OCI-LY1 (cell line): Measurements from ENCODE around the gene YY1AP1.
"Not testable (repeated sequence)": the region's sequence is repeated elsewhere in the genome, so short reads cannot be mapped to it uniquely, and the experiment has no call there.

Experiments used
- H2AFZ ChIP-seq: fragments of 200-600 bp; sonication (generic), shearing (Covaris generic); 2 replicates; pipeline ENCODE4 v1.6.0; 2014; ENCODE audit warnings: antibody characterized with exemption, mild to moderate bottlenecking, low read length
- H3F3A ChIP-seq: fragments of 200-600 bp; sonication (generic), shearing (Covaris generic); 2 replicates; pipeline ENCODE4 v1.6.0; 2014; ENCODE audit warnings: mild to moderate bottlenecking, antibody characterized with exemption, low read length, moderate library complexity; ENCODE audit not compliant: insufficient read depth
- H3K27ac ChIP-seq: fragments of 200-600 bp; sonication (generic); 2 replicates; pipeline ENCODE4 v1.5.1; 2014; ENCODE audit warnings: low read length, mixed run types, mild to moderate bottlenecking, low read depth; ENCODE audit not compliant: poor library complexity, severe bottlenecking
- H3K27me3 ChIP-seq: fragments of 200-600 bp; sonication (generic); 2 replicates; pipeline ENCODE4 v1.6.0; 2014; ENCODE audit warnings: antibody characterized with exemption, mild to moderate bottlenecking, low read length, moderate library complexity; ENCODE audit not compliant: insufficient read depth
- H3K36me3 ChIP-seq: fragments of 200-600 bp; sonication (generic); 2 replicates; pipeline ENCODE4 v1.6.1; 2014; ENCODE audit warnings: mild to moderate bottlenecking, antibody characterized with exemption, low read length, moderate library complexity, mixed read lengths; ENCODE audit not compliant: insufficient read depth
- H3K4me1 ChIP-seq: fragments of 200-600 bp; sonication (generic); 2 replicates; pipeline ENCODE4 v1.5.1; 2014; ENCODE audit warnings: mild to moderate bottlenecking, low read length, moderate library complexity; ENCODE audit not compliant: insufficient read depth, severe bottlenecking
- H3K4me2 ChIP-seq: fragments of 200-600 bp; sonication (generic), shearing (Covaris generic); 2 replicates; pipeline ENCODE4 v1.6.1; 2014; ENCODE audit warnings: low read length
- H3K4me3 ChIP-seq: fragments of 200-600 bp; sonication (generic); 2 replicates; pipeline ENCODE4 v1.5.1; 2014; ENCODE audit warnings: low read length, low read depth, mild to moderate bottlenecking, mixed read lengths; ENCODE audit not compliant: poor library complexity, severe bottlenecking
- H3K79me2 ChIP-seq: fragments of 200-600 bp; shearing (Covaris generic); 2 replicates; pipeline ENCODE4 v1.6.1; 2016; ENCODE audit warnings: mixed run types, low read length, mixed read lengths; ENCODE audit not compliant: insufficient read depth
- H3K9ac ChIP-seq: fragments of 200-600 bp; sonication (generic), shearing (Covaris generic); 2 replicates; pipeline ENCODE4 v1.6.1; 2014; ENCODE audit warnings: mild to moderate bottlenecking, low read length, mixed read lengths
- H3K9me2 ChIP-seq: fragments of 200-600 bp; sonication (generic), shearing (Covaris generic); 2 replicates; pipeline ENCODE4 v1.6.1; 2014; ENCODE audit warnings: low read depth, mild to moderate bottlenecking, low read length, mixed read lengths
- H3K9me3 ChIP-seq: fragments of 200-600 bp; shearing (Covaris generic); 2 replicates; pipeline ENCODE4 v1.6.1; 2014; ENCODE audit warnings: low read length, mixed read lengths
- H4K20me1 ChIP-seq: fragments of 200-600 bp; sonication (generic), shearing (Covaris generic); 2 replicates; pipeline ENCODE4 v1.6.0; 2016; ENCODE audit warnings: mild to moderate bottlenecking, low read length; ENCODE audit not compliant: insufficient read depth
- CTCF ChIP-seq: fragments of 200-600 bp; sonication (generic), shearing (Covaris generic); IDR thresholded peaks from 2 replicates; pipeline ENCODE4 v1.5.1; 2017; ENCODE audit warnings: mild to moderate bottlenecking, antibody characterized with exemption, low read length, moderate library complexity, mixed read lengths
- EZH2 ChIP-seq: fragments of 200-600 bp; sonication (generic), shearing (Covaris generic); IDR thresholded peaks from 2 replicates; pipeline ENCODE4 v1.8.0; 2017; ENCODE audit warnings: borderline replicate concordance, mixed run types, mild to moderate bottlenecking, antibody characterized with exemption, low read length, moderate library complexity, mixed read lengths

The YY1AP1 gene

DNA sequence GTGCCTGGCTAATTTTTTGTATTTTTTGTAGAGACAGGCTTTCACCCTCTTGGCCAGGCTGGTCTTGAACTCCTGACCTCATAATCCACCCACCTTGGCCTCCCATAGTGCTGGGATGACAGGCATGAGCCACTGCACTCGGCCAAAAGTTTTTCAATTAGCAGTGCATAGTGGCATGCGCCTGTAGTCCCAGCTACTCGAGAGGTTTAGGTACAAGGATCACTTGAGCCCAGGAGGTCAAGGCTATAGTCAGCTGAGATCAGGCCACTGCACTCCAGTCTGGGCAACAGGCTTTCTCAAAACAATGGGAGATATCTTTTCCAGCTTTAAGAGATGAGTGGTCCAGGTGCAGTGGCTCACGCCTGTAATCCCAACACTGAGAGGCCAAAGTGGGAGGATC is 31.1 kb upstream of the YY1AP1 start:
- Histone ChIP-seq H2AFZ (no peak overlapping the region), H3K79me2 (no peaks in the 10 kb centered on the region), H3K9me3 (no peaks in the 10 kb centered on the region), H3K4me3 (no peak overlapping the region), H3K4me2 (no peak overlapping the region), H3K36me3 (peaks cover 69% of the 10 kb centered on the region), H3K4me1 (no peaks in the 10 kb centered on the region), H3K9ac (no peak overlapping the region), H4K20me1 (no peaks in the 10 kb centered on the region), H3K9me2 (no peaks in the 10 kb centered on the region), H3K27me3 (no peaks in the 10 kb centered on the region), H3K27ac (no peak overlapping the region), H3F3A (no peaks in the 10 kb centered on the region)
- no peak for TF ChIP-seq CTCF
- no peak for TF ChIP-seq EZH2

- H3K4me1 ChIP-seq, H3K79me2 ChIP-seq, H3K4me3 ChIP-seq, H3K27ac ChIP-seq, H3K27me3 ChIP-seq, H3K9ac ChIP-seq, H3F3A ChIP-seq, H3K9me3 ChIP-seq, H3K4me2 ChIP-seq, H3K9me2 ChIP-seq, H2AFZ ChIP-seq, H4K20me1 ChIP-seq: not testable (repeated sequence)
- peaks cover 80% of the 10 kb centered on the region for H3K36me3 ChIP-seq
These were observed 30.0 kb upstream of the YY1AP1 start for GRCh38 chr1:155718524-155719115.

GRCh38 chr1:155717041-155717440 is 28.5 kb upstream of the YY1AP1 start:
- no peak overlapping the region for H3K9ac ChIP-seq
- H3K9me3 ChIP-seq, result no peaks in the 10 kb centered on the region
- no peaks in the 10 kb centered on the region for H3K4me1 ChIP-seq
- H2AFZ ChIP-seq, result no peak overlapping the region
- TF ChIP-seq CTCF (no peak), EZH2 (no peak)
- peaks cover 6% of the 10 kb centered on the region; the same call in 1 of the 2 replicates for H3K79me2 ChIP-seq
- H3K4me2 ChIP-seq, result no peak overlapping the region
- no peak overlapping the region for H3K27ac ChIP-seq
- H3F3A ChIP-seq, result no peaks in the 10 kb centered on the region
- H3K4me3 ChIP-seq, result no peak overlapping the region
- H3K36me3 ChIP-seq, result peaks cover 81% of the 10 kb centered on the region
- no peaks in the 10 kb centered on the region for H3K27me3 ChIP-seq
- no peaks in the 10 kb centered on the region for H4K20me1 ChIP-seq
- no peaks in the 10 kb centered on the region for H3K9me2 ChIP-seq

DNA sequence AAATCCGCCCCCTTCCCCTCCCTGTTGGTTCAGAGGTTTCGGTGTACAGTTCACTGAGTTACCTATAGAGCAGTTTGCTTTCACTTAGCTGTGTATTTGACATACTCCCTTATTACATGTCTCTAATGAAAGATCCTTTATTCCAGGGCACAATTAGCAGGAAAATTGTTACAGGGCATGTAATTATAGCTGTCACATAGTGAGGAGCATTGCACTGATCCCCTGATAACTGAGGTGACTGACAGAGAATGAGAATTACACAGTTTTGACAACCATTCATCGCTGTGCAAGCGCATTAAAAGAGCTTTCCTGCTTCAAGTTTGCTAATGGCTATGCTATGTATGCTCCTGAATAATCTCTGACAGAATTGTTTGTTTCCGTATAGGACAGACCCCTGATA is 27.2 kb upstream of the YY1AP1 start:
- Histone ChIP-seq H3F3A (no peaks in the 10 kb centered on the region), H3K9ac (no peak overlapping the region), H3K4me1 (no peaks in the 10 kb centered on the region), H3K79me2 (peaks cover 6% of the 10 kb centered on the region; the same call in 1 of the 2 replicates), H3K4me3 (no peak overlapping the region), H3K36me3 (peaks cover 79% of the 10 kb centered on the region), H3K9me3 (no peaks in the 10 kb centered on the region), H3K27ac (no peak overlapping the region), H2AFZ (no peak overlapping the region), H4K20me1 (no peaks in the 10 kb centered on the region), H3K9me2 (no peaks in the 10 kb centered on the region), H3K27me3 (no peaks in the 10 kb centered on the region), H3K4me2 (no peak overlapping the region)
- TF ChIP-seq CTCF (no peak), EZH2 (no peak)

DNA sequence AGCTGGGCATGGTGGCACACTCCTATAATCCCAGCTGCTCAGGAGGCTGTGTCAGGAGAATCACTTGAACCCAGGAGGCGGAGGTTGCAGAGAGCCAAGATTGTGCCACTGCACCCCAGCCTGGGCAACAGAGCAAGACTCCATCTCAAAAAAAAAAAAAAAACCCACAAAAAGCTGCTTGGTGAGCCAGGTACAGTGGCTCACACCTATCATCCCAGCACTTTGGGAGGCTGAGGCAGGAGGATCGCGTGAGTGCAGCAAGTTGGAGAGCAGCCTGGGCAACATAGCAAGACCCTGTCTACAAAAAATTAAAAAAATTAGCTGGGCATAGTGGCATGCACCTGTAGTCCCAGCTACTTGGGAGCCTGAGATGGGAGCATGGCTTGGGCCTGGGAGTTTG is 26.5 kb upstream of the YY1AP1 start:
- not testable (repeated sequence) for H4K20me1 ChIP-seq, H3K79me2 ChIP-seq, H3K4me2 ChIP-seq, H3F3A ChIP-seq, H3K4me1 ChIP-seq, H3K9me3 ChIP-seq, H3K9ac ChIP-seq, H2AFZ ChIP-seq, H3K27me3 ChIP-seq, H3K4me3 ChIP-seq, H3K9me2 ChIP-seq, H3K27ac ChIP-seq
- peaks cover 73% of the 10 kb centered on the region for H3K36me3 ChIP-seq
